VCaP (cell line): ENCODE data around the gene ACER1.
"Not testable (repeated sequence)": the region's sequence is repeated elsewhere in the genome, so short reads cannot be mapped to it uniquely, and the experiment has no call there.

Experiments
- H3K27ac ChIP-seq: fragments of 450-650 bp; 2 replicates; pipeline ENCODE4 v1.5.1; 2017
- CTCF ChIP-seq: fragments of 450-650 bp; conservative IDR thresholded peaks from 2 replicates; pipeline ENCODE4 v1.5.1; 2017; ENCODE audit warnings: mild to moderate bottlenecking, moderate library complexity

ACER1 gene

GRCh38 chr19:6298413-6298812 is 35.0 kb downstream of the ACER1 start:
- no peak for TF ChIP-seq CTCF
- H3K27ac ChIP-seq = no peak overlapping the region

GRCh38 chr19:6297202-6297601 is 36.2 kb downstream of the ACER1 start:
- TF ChIP-seq CTCF = no peak

GRCh38 chr19:6292006-6292405 is 41.4 kb downstream of the ACER1 start:
- no peak for TF ChIP-seq CTCF
- no peak overlapping the region for H3K27ac ChIP-seq

More at GRCh38 chr19:6297202-6297601, 36.2 kb downstream of the ACER1 start:
- H3K27ac ChIP-seq = no peak overlapping the region

- no peak for TF ChIP-seq CTCF
- no peak overlapping the region for H3K27ac ChIP-seq
These were observed 44.7 kb downstream of the ACER1 start for GRCh38 chr19:6288737-6289136.

- no peak for TF ChIP-seq CTCF
- H3K27ac ChIP-seq = no peak overlapping the region
These were observed 46.0 kb downstream of the ACER1 start for GRCh38 chr19:6287269-6287885.

GRCh38 chr19:6286676-6287075 is 46.7 kb downstream of the ACER1 start:
- no peak overlapping the region for H3K27ac ChIP-seq
- TF ChIP-seq CTCF = no peak

GRCh38 chr19:6282393-6282792 is 51.0 kb downstream of the ACER1 start:
- not testable (repeated sequence) for H3K27ac ChIP-seq

- peak within 1 kb of the TSS; percentile 86 for H3K27ac ChIP-seq
- TF ChIP-seq CTCF = peak; percentile 81
These were observed 53.4 kb downstream of the ACER1 start, which contains the start of gene MLLT1 for GRCh38 chr19:6279931-6280591. MLLT1 (minus strand) TSS chr19:6279975; CDS start chr19:6279784, 191 bp downstream.
